RWPE2 (cell line): Measurements from ENCODE around the gene NSF.

Experiments used
- ATAC-seq: fragments of 200-7000 bp; cut with Tn5 transposase; 3 replicates; pipeline ENCODE4 v1.9.1; 2021; ENCODE audit warnings: low read depth
- DNase-seq: peaks from one replicate; pipeline ENCODE4 v3.0.0-alpha.2; 2020; ENCODE audit warnings: low spot score
- H3K27ac ChIP-seq: fragments of 450-650 bp; 2 replicates; pipeline ENCODE4 v1.5.1; 2017; ENCODE audit warnings: mild to moderate bottlenecking; ENCODE audit not compliant: poor library complexity, severe bottlenecking
- H3K27me3 ChIP-seq: fragments of 250-450 bp; sonication (Bioruptor Pico); 2 replicates; pipeline ENCODE4 v1.5.1; 2021; ENCODE audit warnings: mild to moderate bottlenecking, moderate library complexity; ENCODE audit not compliant: insufficient read depth, poor library complexity, severe bottlenecking
- H3K36me3 ChIP-seq: fragments of 250-450 bp; sonication (Bioruptor Pico); 2 replicates; pipeline ENCODE4 v1.5.1; 2020; ENCODE audit warnings: low read depth, mild to moderate bottlenecking, moderate library complexity
- H3K4me1 ChIP-seq: fragments of 250-450 bp; sonication (Bioruptor Pico); 2 replicates; pipeline ENCODE4 v1.5.1; 2021; ENCODE audit warnings: mild to moderate bottlenecking, moderate library complexity; ENCODE audit not compliant: insufficient read depth, poor library complexity, severe bottlenecking
- H3K4me3 ChIP-seq: fragments of 250-450 bp; sonication (Bioruptor Pico); 2 replicates; pipeline ENCODE4 v1.5.1; 2021; ENCODE audit warnings: mild to moderate bottlenecking, moderate library complexity; ENCODE audit not compliant: severe bottlenecking
- H3K9me3 ChIP-seq: fragments of 250-450 bp; sonication (Bioruptor Pico); 2 replicates; pipeline ENCODE4 v1.5.1; 2021; ENCODE audit warnings: mild to moderate bottlenecking, moderate library complexity; ENCODE audit not compliant: severe bottlenecking
- CTCF ChIP-seq: fragments of 450-650 bp; IDR thresholded peaks from one replicate; pipeline ENCODE4 v1.5.1; 2017; ENCODE audit warnings: mild to moderate bottlenecking, moderate library complexity; ENCODE audit not compliant: poor library complexity, severe bottlenecking

NSF gene

DNA sequence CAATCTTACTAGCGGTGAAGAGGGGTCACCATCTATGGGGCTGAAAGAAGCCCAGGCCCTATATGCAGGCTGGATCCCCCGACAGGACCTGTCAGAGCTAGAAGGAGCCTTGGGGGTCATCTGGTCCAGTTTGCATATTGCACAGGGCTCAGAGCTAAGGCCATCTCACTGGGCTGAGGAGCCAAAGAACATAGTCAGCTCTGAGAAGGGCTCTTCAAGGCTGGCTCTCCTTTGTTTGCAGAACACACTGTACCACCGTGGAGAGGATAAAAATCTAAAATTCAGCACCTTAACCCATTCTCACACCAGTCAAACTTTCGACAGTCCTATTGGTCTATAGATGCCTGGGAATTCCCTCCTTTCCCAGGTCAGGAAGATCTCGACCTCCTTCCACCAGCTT lies 203.8 kb downstream of the NSF start:
- H3K27ac ChIP-seq, result no peak overlapping the region
- DNase-seq (no peak), ATAC-seq (no peak)
- no peaks in the 10 kb centered on the region for H3K36me3 ChIP-seq
- H3K9me3 ChIP-seq, result no peaks in the 10 kb centered on the region
- TF ChIP-seq CTCF, result no peak
- no peaks in the 10 kb centered on the region for H3K4me1 ChIP-seq
- no peaks in the 10 kb centered on the region for H3K27me3 ChIP-seq
- no peak overlapping the region for H3K4me3 ChIP-seq

DNA sequence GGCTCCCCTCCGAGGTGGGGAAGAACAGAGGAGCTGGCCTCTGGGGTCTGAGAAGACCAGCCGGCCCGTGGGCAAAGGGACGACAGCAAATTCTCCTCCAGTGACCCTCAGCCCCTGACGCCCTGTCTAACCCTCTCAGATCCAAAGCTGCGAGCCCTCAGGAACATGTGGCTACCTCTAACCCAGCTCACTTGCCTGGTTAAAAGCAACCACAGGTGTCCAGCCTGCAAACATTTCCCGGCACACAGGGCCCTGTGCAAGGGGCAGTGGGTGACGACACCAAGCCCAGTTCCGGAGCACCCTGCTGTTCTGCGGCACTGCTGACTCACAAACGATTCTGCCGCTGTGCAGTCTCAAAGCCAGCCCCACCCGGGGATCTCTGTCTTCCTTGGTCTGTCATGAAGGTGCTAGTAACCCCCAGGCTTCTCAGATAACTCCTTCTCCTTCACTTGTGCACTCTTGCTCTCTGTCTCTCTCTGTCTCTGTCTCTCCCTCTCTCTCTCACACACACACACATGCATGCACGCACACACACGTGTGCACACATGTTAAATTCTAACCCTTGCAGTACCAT lies 205.0 kb downstream of the NSF start:
- ATAC-seq, result peak; percentile 76
- Histone ChIP-seq H3K27ac (no peak overlapping the region), H3K27me3 (no peaks in the 10 kb centered on the region), H3K9me3 (no peaks in the 10 kb centered on the region), H3K36me3 (no peaks in the 10 kb centered on the region), H3K4me1 (no peaks in the 10 kb centered on the region), H3K4me3 (no peak overlapping the region)
- DNase-seq, result no peak
- no peak for TF ChIP-seq CTCF

GRCh38 chr17:46796084-46796483 lies 205.6 kb downstream of the NSF start:
- no peak for ATAC-seq
- no peak overlapping the region for H3K4me3 ChIP-seq
- H3K4me1 ChIP-seq, result no peaks in the 10 kb centered on the region
- no peak for DNase-seq
- H3K36me3 ChIP-seq, result no peaks in the 10 kb centered on the region
- H3K27ac ChIP-seq, result no peak overlapping the region
- no peak for TF ChIP-seq CTCF
- H3K27me3 ChIP-seq, result no peaks in the 10 kb centered on the region
- H3K9me3 ChIP-seq, result no peaks in the 10 kb centered on the region

DNA sequence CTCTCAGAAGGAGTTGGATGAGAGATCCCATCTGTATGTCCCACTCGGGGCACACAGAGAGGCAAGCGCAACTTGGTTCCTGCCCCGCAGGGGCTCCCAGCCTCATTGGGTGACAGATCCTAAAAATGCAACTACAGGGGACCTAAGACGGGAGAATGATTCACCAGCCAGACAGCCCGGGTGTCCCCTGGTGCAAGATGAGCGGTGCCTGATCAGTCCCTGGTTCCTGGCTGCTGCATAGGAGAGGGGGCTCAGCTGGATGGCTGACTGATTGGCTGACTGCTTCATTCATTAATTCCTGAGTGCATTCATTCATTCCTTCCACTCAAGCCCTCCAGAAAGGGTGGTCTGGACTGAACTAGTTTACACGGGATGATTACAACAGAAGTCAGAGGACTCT lies 206.1 kb downstream of the NSF start:
- ATAC-seq, result no peak
- Histone ChIP-seq H3K27ac (no peak overlapping the region), H3K9me3 (no peaks in the 10 kb centered on the region), H3K27me3 (no peaks in the 10 kb centered on the region), H3K4me1 (no peaks in the 10 kb centered on the region), H3K36me3 (no peaks in the 10 kb centered on the region), H3K4me3 (no peak overlapping the region)
- TF ChIP-seq CTCF, result no peak
- DNase-seq, result no peak

GRCh38 chr17:46796956-46797530 lies 206.6 kb downstream of the NSF start:
- no peaks in the 10 kb centered on the region for H3K36me3 ChIP-seq
- H3K4me1 ChIP-seq, result no peaks in the 10 kb centered on the region
- no peak for ATAC-seq
- H3K4me3 ChIP-seq, result no peak overlapping the region
- DNase-seq, result no peak
- H3K27me3 ChIP-seq, result no peaks in the 10 kb centered on the region
- no peaks in the 10 kb centered on the region for H3K9me3 ChIP-seq
- no peak overlapping the region for H3K27ac ChIP-seq
- no peak for TF ChIP-seq CTCF
